ENCODE data around the gene DYNC1LI2.

Gene DYNC1LI2

DNA sequence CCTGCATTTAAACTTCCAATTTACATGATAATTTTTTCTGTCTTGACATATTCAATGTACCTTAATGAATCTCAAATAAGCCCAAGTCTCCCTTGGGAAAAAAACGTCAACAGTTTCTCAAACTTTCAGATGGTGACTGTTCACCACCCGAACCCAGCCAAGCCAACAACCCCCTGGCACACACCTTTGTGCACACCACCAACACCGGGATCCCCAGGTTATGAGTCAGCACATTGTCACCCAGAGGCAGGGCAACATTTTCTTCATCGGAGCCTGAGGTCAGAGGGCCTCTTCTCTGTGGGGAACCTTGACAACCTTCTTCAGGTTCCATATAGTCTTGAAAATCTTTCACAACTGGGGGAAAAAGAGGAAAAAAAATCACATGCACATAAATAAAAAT lies 15.5 kb downstream of the DYNC1LI2 start:
- no peak for DNase-seq

- no peak for DNase-seq
Measured at GRCh38 chr16:66731101-66731500, 20.3 kb downstream of the DYNC1LI2 start.

GRCh38 chr16:66728804-66729203 lies 22.6 kb downstream of the DYNC1LI2 start:
- DNase-seq = no peak

GRCh38 chr16:66728117-66728787 lies 23.2 kb downstream of the DYNC1LI2 start:
- DNase-seq = no peak

DNA sequence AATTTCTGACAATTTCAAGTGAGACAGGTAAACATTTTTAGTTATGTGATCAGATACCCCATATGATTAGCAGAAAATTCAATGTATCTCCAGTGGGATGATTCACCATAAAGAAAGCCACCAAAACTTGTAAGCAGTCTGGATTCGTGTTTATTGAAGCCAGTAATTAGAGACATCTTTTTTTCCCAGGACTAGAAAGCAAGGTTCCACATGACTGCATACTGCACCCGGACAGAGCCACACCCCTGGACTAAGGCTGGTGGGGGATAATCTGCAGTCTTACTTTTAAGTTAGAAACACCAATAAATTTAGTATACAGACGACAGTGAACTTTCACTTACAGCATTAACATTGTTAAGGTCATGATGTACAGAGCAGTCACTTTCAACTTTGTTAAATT lies 30.6 kb downstream of the DYNC1LI2 start:
- no peak for DNase-seq

DNA sequence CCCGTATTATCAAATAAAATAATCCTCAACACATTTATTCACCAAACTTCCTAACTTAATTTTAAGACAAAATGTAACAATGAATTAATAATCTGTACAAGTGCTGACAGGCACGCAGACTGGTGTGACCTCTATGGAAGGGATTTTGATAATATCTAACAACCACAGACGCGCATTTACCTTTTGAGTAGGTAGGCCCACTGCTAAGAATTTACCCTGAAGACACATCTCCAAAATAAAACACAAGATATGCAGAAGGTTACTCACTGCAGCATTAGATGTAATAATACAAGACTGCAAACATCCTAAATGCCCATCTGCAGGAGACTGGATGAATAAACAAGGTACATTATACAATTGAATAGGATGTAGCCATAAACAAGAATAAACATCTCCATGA lies 32.2 kb downstream of the DYNC1LI2 start:
- no peak for DNase-seq

GRCh38 chr16:66717776-66718175 lies 33.6 kb downstream of the DYNC1LI2 start:
- DNase-seq = no peak

- no peak for DNase-seq
Measured at GRCh38 chr16:66717112-66717675, 34.2 kb downstream of the DYNC1LI2 start.

GRCh38 chr16:66714654-66715307 lies 36.6 kb downstream of the DYNC1LI2 start:
- DNase-seq = no peak

GRCh38 chr16:66714062-66714461 lies 37.3 kb downstream of the DYNC1LI2 start:
- DNase-seq = no peak

DNA sequence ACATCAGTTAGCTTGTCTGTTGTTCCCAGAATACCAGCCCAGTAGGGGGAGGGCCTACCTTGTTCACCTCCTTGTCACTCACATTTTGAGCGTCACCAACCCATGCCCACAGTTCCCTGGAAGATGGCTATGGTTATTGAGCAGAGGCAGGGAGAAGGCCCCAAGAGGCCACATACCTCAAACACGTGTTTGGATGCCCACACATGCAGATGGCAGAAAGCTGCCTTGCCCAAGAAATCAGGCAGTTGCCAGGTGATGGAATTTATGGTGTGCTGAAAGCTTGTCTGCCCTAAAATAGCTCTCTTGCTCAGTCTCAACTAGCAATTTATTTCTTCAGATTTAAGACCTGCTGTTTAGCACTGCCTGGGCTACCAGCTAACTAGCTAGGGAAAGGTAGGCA lies 38.3 kb downstream of the DYNC1LI2 start:
- no peak for DNase-seq

DNA sequence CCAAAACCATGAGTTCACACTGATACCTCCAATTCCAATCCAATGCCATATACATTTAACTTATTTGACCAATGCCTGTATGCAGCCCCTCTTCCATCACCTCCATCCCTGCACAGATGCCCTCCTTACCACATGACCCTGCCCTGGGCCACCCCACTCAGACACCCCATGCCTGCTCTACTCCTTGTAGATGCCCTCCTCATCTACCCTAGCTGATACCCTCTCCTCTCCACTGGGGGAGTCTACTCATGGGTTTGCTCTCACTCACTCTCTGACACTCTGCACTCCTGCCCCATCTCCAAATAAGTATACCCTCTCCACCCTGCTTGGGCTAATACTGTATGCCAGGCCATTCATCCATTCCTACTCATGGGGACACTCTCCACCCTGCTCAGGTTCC lies 38.9 kb downstream of the DYNC1LI2 start:
- DNase-seq = no peak

DNA sequence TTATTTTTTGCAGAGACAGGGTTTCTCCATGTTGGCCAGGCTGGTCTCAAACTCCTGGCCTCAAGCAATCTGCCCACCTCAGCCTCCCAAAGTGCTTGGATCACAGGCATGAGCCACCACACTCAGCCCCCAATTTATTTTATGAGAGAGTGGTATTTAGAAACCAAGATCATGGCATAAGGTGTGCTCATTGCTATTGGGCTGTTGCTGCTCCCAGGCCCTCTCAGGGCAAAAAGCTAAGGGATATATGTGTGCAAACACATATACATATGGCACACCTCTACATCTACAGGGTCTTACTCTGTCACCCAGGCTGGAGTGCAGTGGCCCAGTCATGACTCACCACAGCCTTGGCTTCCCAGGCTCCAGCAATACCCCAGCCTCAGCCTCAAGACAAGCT lies 39.8 kb downstream of the DYNC1LI2 start:
- no peak for DNase-seq

DNA sequence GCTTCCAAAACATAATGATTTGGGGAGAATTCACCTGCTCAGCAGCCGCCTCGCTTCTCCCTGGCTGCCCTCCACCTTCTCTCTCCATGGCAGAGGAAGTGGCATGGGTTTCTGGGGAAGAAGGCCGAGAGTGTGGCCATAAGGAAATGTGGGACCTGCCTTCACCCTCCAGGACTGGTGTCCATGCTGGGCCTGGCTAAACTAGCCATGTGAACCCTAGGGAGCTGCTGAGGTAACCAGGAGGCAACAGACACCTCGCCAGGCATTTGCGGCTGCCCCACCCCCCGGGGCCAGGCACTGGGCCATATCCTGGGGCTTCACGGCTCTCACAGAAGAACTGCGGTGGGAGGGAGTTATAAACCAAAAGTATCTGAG lies 44.9 kb downstream of the DYNC1LI2 start:
- DNase-seq = no peak

- DNase-seq = no peak
Measured at GRCh38 chr16:66705790-66706505, 45.5 kb downstream of the DYNC1LI2 start.

DNA sequence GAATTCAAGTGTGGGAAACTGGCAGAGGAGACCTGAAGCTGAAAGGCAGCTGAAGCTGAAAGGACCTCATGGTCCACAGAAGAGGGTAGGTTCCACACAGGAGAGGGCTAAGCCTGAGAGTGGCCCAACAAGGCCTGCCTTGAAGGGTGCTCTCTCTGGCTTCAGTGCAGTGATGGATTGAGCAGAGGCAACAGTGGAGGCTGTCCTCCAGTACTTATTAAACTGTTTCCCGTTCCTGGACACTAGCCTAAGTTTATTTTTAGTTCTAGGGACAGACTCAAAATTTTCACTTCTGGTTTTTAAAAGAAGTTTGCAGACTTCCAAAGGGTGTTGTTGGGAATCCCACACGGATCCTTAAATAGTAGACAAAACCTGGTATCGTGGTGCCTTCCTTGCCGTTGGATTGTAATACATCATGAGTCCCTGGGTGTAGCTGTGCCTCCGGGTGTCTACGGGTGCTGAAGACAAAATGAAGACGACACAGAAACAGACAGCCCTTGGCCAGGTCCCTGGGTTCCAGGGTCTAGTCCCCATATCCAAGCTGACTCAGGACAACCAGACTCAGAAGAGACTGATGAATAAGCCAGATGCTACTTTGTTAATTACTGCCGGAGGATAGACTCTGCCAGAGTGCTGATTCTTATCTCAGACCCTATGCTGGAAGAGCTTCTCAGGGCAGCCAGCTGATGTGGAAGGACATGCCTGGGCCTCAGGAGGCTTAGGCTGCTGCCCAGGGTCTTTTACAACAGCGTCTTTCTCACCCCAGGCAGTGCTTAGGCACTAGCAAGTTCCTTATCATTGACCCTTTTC lies 47.8 kb downstream of the DYNC1LI2 start:
- no peak for DNase-seq

DNA sequence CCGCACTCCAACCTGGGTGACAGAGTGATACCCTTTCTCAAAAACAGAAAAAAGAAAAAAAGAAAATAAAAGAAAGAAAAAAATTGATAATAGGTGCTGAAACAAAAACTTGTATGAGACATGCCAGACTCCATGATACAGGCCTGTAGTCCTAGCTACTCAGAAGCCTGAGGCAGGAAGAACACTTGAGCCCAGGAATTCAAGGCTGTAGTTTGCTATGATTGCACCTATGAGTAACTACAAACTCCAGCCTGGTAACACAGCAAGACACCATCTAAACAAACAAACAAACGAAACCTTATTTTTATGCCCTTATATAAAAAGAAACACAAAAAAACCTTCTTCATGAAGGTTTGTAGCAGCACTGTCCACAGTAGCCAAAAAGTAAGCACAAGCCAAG lies 49.9 kb downstream of the DYNC1LI2 start:
- DNase-seq = no peak

DNA sequence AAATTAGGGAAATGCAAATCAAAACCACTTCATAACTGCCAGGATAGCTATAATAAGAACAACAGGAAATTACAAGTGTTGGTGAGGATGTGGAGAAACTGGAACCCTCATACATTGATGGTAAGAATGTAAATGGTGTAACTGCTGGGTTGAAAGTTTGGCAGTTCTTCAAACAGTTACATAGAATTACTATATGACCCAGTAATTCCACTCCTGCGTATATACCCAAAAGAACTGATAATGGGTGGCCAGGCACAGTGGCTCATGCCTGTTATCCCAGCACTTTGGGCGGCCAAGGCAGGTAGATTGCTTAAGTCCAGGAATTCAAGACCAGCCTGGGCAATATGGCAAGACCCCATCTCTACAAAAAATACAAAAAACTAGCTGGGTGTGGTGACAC lies 50.4 kb downstream of the DYNC1LI2 start:
- no peak for DNase-seq

DNA sequence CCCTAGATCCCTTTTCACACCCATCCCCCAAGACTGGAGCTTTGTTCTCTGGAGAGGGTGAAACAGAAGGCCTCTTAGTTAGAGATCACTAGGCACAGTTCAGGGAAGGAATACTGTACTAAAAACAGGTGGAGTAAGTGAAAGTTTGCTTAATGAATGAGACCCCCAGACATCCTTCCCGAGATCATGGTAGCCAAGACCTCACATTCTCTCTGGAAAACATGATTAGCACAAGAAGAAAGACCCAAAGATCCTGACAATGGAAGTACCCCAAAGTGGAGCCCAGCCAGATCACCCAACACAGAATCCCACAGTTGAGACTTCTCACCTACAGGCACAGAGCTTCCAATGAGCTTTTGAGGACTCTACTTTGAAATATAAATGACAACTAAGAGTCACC lies 51.5 kb downstream of the DYNC1LI2 start:
- DNase-seq = no peak

- no peak for DNase-seq
Measured at GRCh38 chr16:66698046-66698445, 53.4 kb downstream of the DYNC1LI2 start.

DNA sequence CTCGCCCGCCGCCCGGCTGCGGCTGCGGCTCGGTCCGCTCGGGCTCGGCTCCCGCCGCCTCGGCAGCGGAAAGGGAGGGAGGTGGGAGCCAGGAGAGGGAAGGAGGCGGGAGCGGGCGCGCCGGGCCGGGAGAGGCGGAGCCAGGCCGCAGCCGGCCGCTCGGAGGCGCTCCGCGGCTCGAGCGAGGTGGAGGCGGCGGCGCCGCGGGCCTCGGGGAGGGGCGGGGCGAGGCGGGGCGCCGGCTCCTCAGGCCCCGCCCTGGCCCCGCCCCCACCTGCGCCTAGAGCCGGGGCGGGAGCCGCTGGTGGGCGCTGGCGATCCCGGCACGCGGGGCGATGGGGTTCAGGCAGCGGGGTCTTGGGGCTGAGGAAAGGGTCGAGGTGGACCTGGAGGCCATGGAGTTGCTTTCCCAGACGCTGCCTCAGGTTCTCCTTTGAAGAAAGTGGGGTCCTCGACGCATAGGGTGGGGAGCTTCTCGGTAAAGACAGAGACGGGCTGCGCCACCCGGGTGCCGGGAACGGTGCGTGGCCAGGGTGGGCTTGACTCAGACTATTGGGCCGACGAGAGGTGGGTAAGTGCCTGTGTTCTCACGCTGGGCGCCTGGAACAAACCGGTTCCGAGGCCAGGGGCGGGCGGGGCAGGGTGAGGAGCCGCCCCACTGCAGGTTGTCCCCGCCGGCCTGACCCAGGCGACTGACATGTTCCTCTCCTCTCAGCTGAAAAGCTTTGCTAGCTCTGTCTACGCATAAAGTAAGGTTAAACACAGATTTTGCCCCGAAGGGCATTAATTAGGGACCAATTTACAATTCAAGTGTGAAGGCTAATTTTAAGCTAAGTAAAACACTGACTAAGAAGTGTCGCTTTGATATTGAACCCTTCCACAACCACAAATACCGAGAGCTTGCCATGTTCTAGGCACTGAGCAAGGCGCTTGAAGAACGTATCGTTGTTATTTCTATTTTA lies 54.5 kb downstream of the DYNC1LI2 start, which contains the start of gene CMTM4:
Gene CMTM4, minus strand, starts transcription at position 75 of the 962 bp plus-strand sequence. CDS start 218 bp downstream, outside the sequence.
- DNase-seq = peak; percentile 89
